Astrocyte (in vitro differentiated cells and primary cell): ENCODE measurements around the gene GRB10. TPM values are rescaled to one million over a fixed set of nuclear protein-coding genes. Genes with fewer than 3 reads are reported as not detected.

Experiments
- DNase-seq: peaks from one replicate; pipeline ENCODE4 v3.0.0-alpha.2; 2010; ENCODE audit warnings: low read depth
- FAIRE-seq: peaks from 2 replicates; lab custom pipeline; 2011; peaks lifted over from hg19 to GRCh38; lab: Jason Lieb, UNC
- H2AFZ ChIP-seq: 2 replicates; pipeline ENCODE4 v1.6.0; 2012; ENCODE audit warnings: low read depth, low read length, inconsistent platforms
- H3K27ac ChIP-seq: 2 replicates; pipeline ENCODE4 v1.5.1; 2011; ENCODE audit warnings: low read depth, low read length, inconsistent platforms
- H3K27me3 ChIP-seq: 2 replicates; pipeline ENCODE4 v1.6.0; 2011; ENCODE audit warnings: low read length, inconsistent platforms; ENCODE audit not compliant: insufficient read depth
- H3K36me3 ChIP-seq: 2 replicates; pipeline ENCODE4 v1.5.1; 2011; ENCODE audit warnings: low read length, inconsistent platforms; ENCODE audit not compliant: insufficient read depth
- H3K4me1 ChIP-seq: 2 replicates; pipeline ENCODE4 v1.5.1; 2011; ENCODE audit warnings: low read length, inconsistent platforms; ENCODE audit not compliant: insufficient read depth
- H3K4me2 ChIP-seq: 2 replicates; pipeline ENCODE4 v1.6.0; 2012; ENCODE audit warnings: low read length, inconsistent platforms
- H3K4me3 ChIP-seq: 2 replicates; pipeline ENCODE4 v1.5.1; 2011; ENCODE audit warnings: low read depth, mild to moderate bottlenecking, low read length, inconsistent platforms; ENCODE audit not compliant: insufficient read depth
- H3K79me2 ChIP-seq: 2 replicates; pipeline ENCODE4 v1.6.0; 2012; ENCODE audit warnings: mild to moderate bottlenecking, low read length, inconsistent platforms; ENCODE audit not compliant: insufficient read depth
- H3K9ac ChIP-seq: 2 replicates; pipeline ENCODE4 v1.6.0; 2012; ENCODE audit warnings: mild to moderate bottlenecking, low read length, inconsistent platforms
- H3K9me3 ChIP-seq: 2 replicates; pipeline ENCODE4 v1.5.1; 2012; ENCODE audit warnings: low read depth, mild to moderate bottlenecking, low read length, inconsistent platforms; ENCODE audit not compliant: insufficient read depth
- H4K20me1 ChIP-seq: 2 replicates; pipeline ENCODE4 v1.6.0; 2012; ENCODE audit warnings: low read length, inconsistent platforms; ENCODE audit not compliant: insufficient read depth
- H3K27ac Mint-ChIP-seq: one replicate; pipeline ENCODE4 v1.8.0; 2021; ENCODE audit warnings: mild to moderate bottlenecking, mixed read lengths; ENCODE audit not compliant: unreplicated experiment
- H3K27me3 Mint-ChIP-seq: one replicate; pipeline ENCODE4 v1.8.0; 2021; ENCODE audit warnings: low read depth, mixed read lengths; ENCODE audit not compliant: unreplicated experiment
- H3K36me3 Mint-ChIP-seq: one replicate; pipeline ENCODE4 v1.8.0; 2021; ENCODE audit warnings: low read depth, mixed read lengths; ENCODE audit not compliant: unreplicated experiment
- H3K4me1 Mint-ChIP-seq: one replicate; pipeline ENCODE4 v1.8.0; 2021; ENCODE audit warnings: low read depth, mixed read lengths; ENCODE audit not compliant: unreplicated experiment
- H3K4me3 Mint-ChIP-seq: one replicate; pipeline ENCODE4 v1.8.0; 2021; ENCODE audit warnings: mild to moderate bottlenecking, moderate library complexity, mixed read lengths; ENCODE audit not compliant: unreplicated experiment
- H3K9me3 Mint-ChIP-seq: one replicate; pipeline ENCODE4 v1.8.0; 2021; ENCODE audit warnings: mild to moderate bottlenecking, mixed read lengths; ENCODE audit not compliant: unreplicated experiment
- CTCF ChIP-seq: IDR thresholded peaks from 2 replicates; pipeline ENCODE4 v1.5.1; 2011; ENCODE audit warnings: low read depth, mild to moderate bottlenecking, inconsistent platforms, low read length, moderate library complexity; ENCODE audit not compliant: insufficient read depth
- EZH2 ChIP-seq: IDR thresholded peaks from 2 replicates; pipeline ENCODE4 v1.6.1; 2012; ENCODE audit warnings: mild to moderate bottlenecking, low read length, inconsistent platforms; ENCODE audit not compliant: insufficient read depth
- total RNA-seq: library from RNA; stranded (reverse); gene quantifications from 2 replicates; pipeline ENCODE4 v1.2.1, GENCODE V29; 2021

The GRB10 gene
- total RNA-seq, 1 donor from 2014 or later = 81.9 TPM

GRCh38 chr7:50690541-50691011 lies 92.1 kb downstream of the GRB10 start:
- H3K4me2 ChIP-seq = peak overlapping the region; percentile 65
- FAIRE-seq (no peak), DNase-seq (peak; percentile 35)
- Mint-ChIP-seq H3K27me3 (no peaks in the 10 kb centered on the region), H3K36me3 (peaks cover 31% of the 10 kb centered on the region), H3K9me3 (no peaks in the 10 kb centered on the region), H3K27ac (no peak overlapping the region), H3K4me3 (no peak overlapping the region), H3K4me1 (peaks cover 18% of the 10 kb centered on the region)
- no peak overlapping the region for H2AFZ ChIP-seq
- peaks cover 87% of the 10 kb centered on the region for H4K20me1 ChIP-seq
- peaks cover 21% of the 10 kb centered on the region for H3K4me1 ChIP-seq
- H3K27ac ChIP-seq = peak overlapping the region; percentile 2
- peaks cover 84% of the 10 kb centered on the region for H3K79me2 ChIP-seq
- H3K9me3 ChIP-seq = no peaks in the 10 kb centered on the region
- TF ChIP-seq EZH2 (no peak), CTCF (no peak)
- H3K9ac ChIP-seq = peak overlapping the region; percentile 26
- no peak overlapping the region for H3K4me3 ChIP-seq
- peaks cover 17% of the 10 kb centered on the region for H3K36me3 ChIP-seq
- no peaks in the 10 kb centered on the region for H3K27me3 ChIP-seq

GRCh38 chr7:50688226-50688590 lies 94.5 kb downstream of the GRB10 start:
- Histone ChIP-seq H3K27me3 (no peaks in the 10 kb centered on the region), H3K4me1 (peaks cover 9% of the 10 kb centered on the region), H3K79me2 (peaks cover 71% of the 10 kb centered on the region), H3K27ac (no peak overlapping the region), H3K9me3 (no peaks in the 10 kb centered on the region), H2AFZ (no peak overlapping the region), H3K36me3 (peaks cover 13% of the 10 kb centered on the region), H4K20me1 (peaks cover 79% of the 10 kb centered on the region), H3K4me2 (no peak overlapping the region), H3K4me3 (no peak overlapping the region), H3K9ac (no peak overlapping the region)
- TF ChIP-seq EZH2 (no peak), CTCF (no peak)
- no peak for FAIRE-seq
- Mint-ChIP-seq H3K9me3 (no peaks in the 10 kb centered on the region), H3K36me3 (peaks cover 34% of the 10 kb centered on the region), H3K4me1 (peaks cover 13% of the 10 kb centered on the region), H3K27me3 (no peaks in the 10 kb centered on the region), H3K4me3 (no peak overlapping the region), H3K27ac (no peak overlapping the region)
- DNase-seq = no peak

- Mint-ChIP-seq H3K4me3 (no peak overlapping the region), H3K9me3 (no peaks in the 10 kb centered on the region), H3K27me3 (no peaks in the 10 kb centered on the region), H3K4me1 (peaks cover 11% of the 10 kb centered on the region), H3K27ac (no peak overlapping the region), H3K36me3 (peaks cover 34% of the 10 kb centered on the region)
- peaks cover 8% of the 10 kb centered on the region for H3K4me1 ChIP-seq
- DNase-seq (peak; percentile 66), FAIRE-seq (no peak)
- H3K4me3 ChIP-seq = no peak overlapping the region
- H4K20me1 ChIP-seq = peaks cover 78% of the 10 kb centered on the region
- H3K27ac ChIP-seq = no peak overlapping the region
- no peak overlapping the region for H2AFZ ChIP-seq
- no peaks in the 10 kb centered on the region for H3K9me3 ChIP-seq
- H3K4me2 ChIP-seq = no peak overlapping the region
- no peak overlapping the region for H3K9ac ChIP-seq
- H3K36me3 ChIP-seq = peaks cover 13% of the 10 kb centered on the region
- peaks cover 73% of the 10 kb centered on the region for H3K79me2 ChIP-seq
- TF ChIP-seq EZH2 = no peak
- no peak for TF ChIP-seq CTCF
- H3K27me3 ChIP-seq = no peaks in the 10 kb centered on the region
Measured at GRCh38 chr7:50687575-50688225, 95.0 kb downstream of the GRB10 start.
